HL-60/S4 treated with retinoic acid at 250 ng/mL for 4 days and 3 days (cell line): ENCODE measurements around the gene MIPOL1.

Experiments
- in situ Hi-C: fragments of 300-500 bp; cut with MboI; formaldehyde crosslinking; loops from 2 replicates; pipeline ENCODE4 v1.7.0; 2022; ENCODE audit warnings: low sequenced_read_pairs

Gene MIPOL1

GRCh38 chr14:37593511-37594237 is 395.9 kb downstream of the MIPOL1 start:
- in situ Hi-C loops: no loop called here

- in situ Hi-C loops: no loop called here
These were observed 396.7 kb downstream of the MIPOL1 start for GRCh38 chr14:37594238-37594970.

- in situ Hi-C loops: no loop called here
These were observed 397.5 kb downstream of the MIPOL1 start, which contains the start of the genes FOXA1 and TTC6 for GRCh38 chr14:37594971-37595808. Gene FOXA1, minus strand, starts transcription at chr14:37595249. Its CDS starts 277 bp downstream, at chr14:37594972. Gene TTC6, plus strand, starts transcription at chr14:37595629. Its CDS starts 26,436 bp downstream, at chr14:37622065.

GRCh38 chr14:37595809-37596621 is 398.3 kb downstream of the MIPOL1 start:
- in situ Hi-C loops: no loop called here

- in situ Hi-C loops: no loop called here
These were observed 399.2 kb downstream of the MIPOL1 start for GRCh38 chr14:37596790-37597472.

- in situ Hi-C loops: no loop called here
These were observed 399.8 kb downstream of the MIPOL1 start for GRCh38 chr14:37597538-37597913.

GRCh38 chr14:37597914-37598746 is 400.4 kb downstream of the MIPOL1 start:
- in situ Hi-C loops: no loop called here

- in situ Hi-C loops: no loop called here
These were observed 401.2 kb downstream of the MIPOL1 start for GRCh38 chr14:37598747-37599506.

GRCh38 chr14:37599507-37600368 is 402.0 kb downstream of the MIPOL1 start:
- in situ Hi-C loops: no loop called here

- in situ Hi-C loops: no loop called here
These were observed 403.4 kb downstream of the MIPOL1 start for GRCh38 chr14:37600880-37601741.

GRCh38 chr14:37601865-37602264 is 404.1 kb downstream of the MIPOL1 start:
- in situ Hi-C loops: no loop called here
